Endothelial cell of umbilical vein (primary cell): ENCODE data around the gene MB.

Experiments used
- EZH2 ChIP-seq: IDR thresholded peaks from 2 replicates; pipeline ENCODE4 v1.6.1; 2012; ENCODE audit warnings: borderline replicate concordance, low read depth, mild to moderate bottlenecking, moderate library complexity, low read length, inconsistent platforms; ENCODE audit not compliant: severe bottlenecking
- TF ChIP-seq, protein P1 (sequence below), 2 donors: IDR thresholded peaks; 1 replicate in 1 of 2; 2 replicates in 1 of 2; pipeline ENCODE4 v1.5.1; 2011; ENCODE audit warnings: low read length in 2 of 2, mild to moderate bottlenecking in 2 of 2, moderate library complexity in 2 of 2, control low read depth in 1 of 2, inconsistent platforms in 1 of 2, low read depth in 1 of 2; ENCODE audit not compliant: insufficient read depth in 1 of 2; ENCODE audit errors: extremely low read depth in 1 of 2

DNA sequence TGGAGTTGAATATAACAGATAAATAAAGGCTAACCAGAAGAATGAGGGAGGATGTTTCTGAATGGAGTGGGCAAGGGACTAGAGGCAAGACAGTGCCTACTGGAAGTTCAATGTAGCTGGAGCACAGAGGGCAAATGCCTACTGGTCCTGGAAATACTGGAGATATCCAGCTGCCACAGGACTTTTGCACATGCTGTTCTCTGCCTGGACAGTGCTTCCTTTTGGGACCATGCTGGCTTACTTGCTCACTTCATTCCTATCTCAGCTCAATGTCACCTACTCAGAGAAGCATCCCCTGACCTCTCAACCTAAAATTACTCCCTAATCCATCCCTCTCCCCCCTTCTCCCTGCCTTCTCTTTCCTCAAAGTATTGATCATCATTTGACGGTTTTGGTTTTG is 56.3 kb downstream of the MB start:
- TF ChIP-seq, protein P1, sequence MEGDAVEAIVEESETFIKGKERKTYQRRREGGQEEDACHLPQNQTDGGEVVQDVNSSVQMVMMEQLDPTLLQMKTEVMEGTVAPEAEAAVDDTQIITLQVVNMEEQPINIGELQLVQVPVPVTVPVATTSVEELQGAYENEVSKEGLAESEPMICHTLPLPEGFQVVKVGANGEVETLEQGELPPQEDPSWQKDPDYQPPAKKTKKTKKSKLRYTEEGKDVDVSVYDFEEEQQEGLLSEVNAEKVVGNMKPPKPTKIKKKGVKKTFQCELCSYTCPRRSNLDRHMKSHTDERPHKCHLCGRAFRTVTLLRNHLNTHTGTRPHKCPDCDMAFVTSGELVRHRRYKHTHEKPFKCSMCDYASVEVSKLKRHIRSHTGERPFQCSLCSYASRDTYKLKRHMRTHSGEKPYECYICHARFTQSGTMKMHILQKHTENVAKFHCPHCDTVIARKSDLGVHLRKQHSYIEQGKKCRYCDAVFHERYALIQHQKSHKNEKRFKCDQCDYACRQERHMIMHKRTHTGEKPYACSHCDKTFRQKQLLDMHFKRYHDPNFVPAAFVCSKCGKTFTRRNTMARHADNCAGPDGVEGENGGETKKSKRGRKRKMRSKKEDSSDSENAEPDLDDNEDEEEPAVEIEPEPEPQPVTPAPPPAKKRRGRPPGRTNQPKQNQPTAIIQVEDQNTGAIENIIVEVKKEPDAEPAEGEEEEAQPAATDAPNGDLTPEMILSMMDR (IDR thresholded peaks at IDR 0.05; ENCODE audit: extremely low read depth in 1 of 2, insufficient read depth in 1 of 2, low read depth in 1 of 2, low read length in 2 of 2), result no peak
- no peak for TF ChIP-seq EZH2
